Suprapubic skin (tissue), 4 donors: ENCODE data around the gene SYNPO2. TPM values are rescaled to one million over a fixed set of nuclear protein-coding genes. Genes with fewer than 3 reads are reported as not detected.

Experiments used
- DNase-seq, 2 donors: peaks; one replicate each; pipeline ENCODE4 v3.0.0-alpha.2; 2019; ENCODE audit warnings: low spot score in 2 of 2
- H3K27ac ChIP-seq: fragments of 200-600 bp; sonication (generic); one replicate; pipeline ENCODE4 v1.5.1; 2019
- H3K27me3 ChIP-seq: fragments of 200-600 bp; sonication (generic); one replicate; pipeline ENCODE4 v1.5.1; 2019
- H3K36me3 ChIP-seq: fragments of 200-600 bp; sonication (generic); one replicate; pipeline ENCODE4 v1.5.1; 2019
- H3K4me1 ChIP-seq: fragments of 200-600 bp; sonication (generic); one replicate; pipeline ENCODE4 v1.5.1; 2019
- H3K4me3 ChIP-seq: fragments of 200-600 bp; sonication (generic); one replicate; pipeline ENCODE4 v1.5.1; 2019; ENCODE audit warnings: mild to moderate bottlenecking
- H3K9me3 ChIP-seq: fragments of 200-600 bp; sonication (generic); one replicate; pipeline ENCODE4 v1.5.1; 2019
- EP300 ChIP-seq: sonication (generic); formaldehyde crosslinking; IDR thresholded peaks from one replicate; pipeline ENCODE4 v1.6.1; 2017; ENCODE audit warnings: antibody characterized with exemption
- POLR2A ChIP-seq, 2 donors: fragments of 450-650 bp; IDR thresholded peaks; one replicate each; pipeline ENCODE4 v1.6.1; 2017; ENCODE audit warnings: antibody characterized with exemption in 2 of 2, mild to moderate bottlenecking in 2 of 2, moderate library complexity in 2 of 2
- POLR2AphosphoS5 ChIP-seq, 3 donors: sonication (generic); formaldehyde crosslinking; IDR thresholded peaks; one replicate each; pipeline ENCODE4 v1.6.1; 2017; ENCODE audit warnings: antibody characterized with exemption in 3 of 3
- WGBS: methylation state at CpG from one replicate; pipeline ENCODE4 v1.1.5; 2018; 5-methylcytosine and 5-hydroxymethylcytosine counted together
- total RNA-seq, 4 donors: library from RNA; depleted of rRNA; stranded (reverse); fragments of >200 nt; gene quantifications; one replicate each; pipeline ENCODE4 v1.1.0, GENCODE V29; 2016
- TF ChIP-seq, protein P1 (sequence below), 2 donors: fragments of 200-600 bp in 1 of 2; fragments of 450-650 bp in 1 of 2; sonication (generic) in 1 of 2; IDR thresholded peaks; one replicate each; pipeline ENCODE4 v1.5.1; 2016 to 2019; ENCODE audit warnings: antibody characterized with exemption in 2 of 2, mild to moderate bottlenecking in 1 of 2, moderate library complexity in 1 of 2

SYNPO2 gene
- total RNA-seq, 4 donors from 2014 or later, result 14.3 to 33.6 (median 19.1) TPM

DNA sequence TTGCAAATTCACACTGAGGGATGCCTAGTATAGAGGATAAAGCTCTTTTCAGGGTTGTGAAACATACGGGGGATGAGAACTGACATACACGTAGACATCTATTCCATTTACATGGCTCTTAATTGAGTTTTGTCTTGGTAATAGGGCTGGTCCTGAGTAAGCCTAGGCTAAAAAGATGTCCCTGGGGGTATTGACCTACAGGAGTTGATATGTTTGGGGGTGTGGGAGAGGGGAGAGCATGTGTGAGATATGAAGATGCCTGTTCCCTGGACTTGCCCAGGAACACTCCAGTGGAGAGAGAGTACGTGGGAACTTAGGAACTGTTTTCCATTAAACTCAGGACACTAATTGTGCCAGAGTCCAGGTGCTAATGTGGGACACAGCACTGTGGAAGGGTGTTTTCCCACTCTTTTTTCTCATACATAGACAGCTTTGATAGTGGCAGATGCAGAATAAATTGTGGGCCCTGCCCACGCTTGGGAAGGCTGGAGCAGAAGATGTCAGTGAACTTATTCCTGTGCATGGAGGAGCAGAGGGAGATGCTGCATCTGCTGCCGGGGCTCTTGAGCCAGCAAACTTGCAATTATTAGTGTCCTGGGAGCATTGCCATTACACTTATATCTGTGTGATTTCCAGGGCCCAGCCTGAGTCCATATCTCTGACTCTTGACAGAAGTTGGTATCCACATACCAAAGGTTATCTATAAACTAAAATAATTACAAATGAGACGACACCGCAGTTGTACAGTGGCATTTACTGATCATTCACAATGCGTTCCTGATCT, 20.7 kb downstream of the SYNPO2 start:
- Histone ChIP-seq H3K27ac (no peak overlapping the region), H3K4me1 (peaks cover 8% of the 10 kb centered on the region), H3K36me3 (no peaks in the 10 kb centered on the region), H3K27me3 (no peaks in the 10 kb centered on the region), H3K9me3 (no peaks in the 10 kb centered on the region), H3K4me3 (no peak overlapping the region)
- WGBS, result 71% methylated on average over 8 of the region's 8 CpGs
- no peak for DNase-seq
- no peak for TF ChIP-seq EP300
- TF ChIP-seq, protein P1, sequence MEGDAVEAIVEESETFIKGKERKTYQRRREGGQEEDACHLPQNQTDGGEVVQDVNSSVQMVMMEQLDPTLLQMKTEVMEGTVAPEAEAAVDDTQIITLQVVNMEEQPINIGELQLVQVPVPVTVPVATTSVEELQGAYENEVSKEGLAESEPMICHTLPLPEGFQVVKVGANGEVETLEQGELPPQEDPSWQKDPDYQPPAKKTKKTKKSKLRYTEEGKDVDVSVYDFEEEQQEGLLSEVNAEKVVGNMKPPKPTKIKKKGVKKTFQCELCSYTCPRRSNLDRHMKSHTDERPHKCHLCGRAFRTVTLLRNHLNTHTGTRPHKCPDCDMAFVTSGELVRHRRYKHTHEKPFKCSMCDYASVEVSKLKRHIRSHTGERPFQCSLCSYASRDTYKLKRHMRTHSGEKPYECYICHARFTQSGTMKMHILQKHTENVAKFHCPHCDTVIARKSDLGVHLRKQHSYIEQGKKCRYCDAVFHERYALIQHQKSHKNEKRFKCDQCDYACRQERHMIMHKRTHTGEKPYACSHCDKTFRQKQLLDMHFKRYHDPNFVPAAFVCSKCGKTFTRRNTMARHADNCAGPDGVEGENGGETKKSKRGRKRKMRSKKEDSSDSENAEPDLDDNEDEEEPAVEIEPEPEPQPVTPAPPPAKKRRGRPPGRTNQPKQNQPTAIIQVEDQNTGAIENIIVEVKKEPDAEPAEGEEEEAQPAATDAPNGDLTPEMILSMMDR (IDR thresholded peaks at IDR 0.05), result no peak
- no peak for TF ChIP-seq POLR2A (IDR thresholded peaks at IDR 0.05)
- no peak for TF ChIP-seq POLR2AphosphoS5 (IDR thresholded peaks at IDR 0.05)

DNA sequence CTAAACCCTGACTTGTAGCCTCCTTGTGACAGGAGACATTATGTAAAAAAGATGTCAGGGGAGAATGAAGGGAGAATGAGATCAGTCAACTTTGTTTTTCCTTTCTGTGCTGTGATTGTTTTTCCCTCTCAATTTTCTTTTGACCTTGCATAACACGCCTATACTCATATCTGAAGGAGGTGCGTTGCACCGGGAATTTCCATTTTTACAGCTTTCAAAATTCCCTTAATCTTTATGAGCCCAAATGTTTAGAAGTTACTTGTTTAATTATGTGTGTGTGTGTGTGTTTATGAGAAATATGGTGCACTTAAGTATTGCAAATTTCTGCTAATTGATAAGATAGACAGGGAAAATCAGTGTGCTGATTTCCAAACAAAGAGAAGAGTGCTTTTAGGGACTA, 21.6 kb downstream of the SYNPO2 start:
- Histone ChIP-seq H3K27me3 (no peaks in the 10 kb centered on the region), H3K4me1 (no peaks in the 10 kb centered on the region), H3K9me3 (no peaks in the 10 kb centered on the region), H3K36me3 (no peaks in the 10 kb centered on the region), H3K27ac (no peak overlapping the region), H3K4me3 (no peak overlapping the region)
- DNase-seq, result no peak
- 54% methylated on average over 3 of the region's 3 CpGs for WGBS
- TF ChIP-seq, protein P1 (IDR thresholded peaks at IDR 0.05), result no peak
- no peak for TF ChIP-seq EP300

DNA sequence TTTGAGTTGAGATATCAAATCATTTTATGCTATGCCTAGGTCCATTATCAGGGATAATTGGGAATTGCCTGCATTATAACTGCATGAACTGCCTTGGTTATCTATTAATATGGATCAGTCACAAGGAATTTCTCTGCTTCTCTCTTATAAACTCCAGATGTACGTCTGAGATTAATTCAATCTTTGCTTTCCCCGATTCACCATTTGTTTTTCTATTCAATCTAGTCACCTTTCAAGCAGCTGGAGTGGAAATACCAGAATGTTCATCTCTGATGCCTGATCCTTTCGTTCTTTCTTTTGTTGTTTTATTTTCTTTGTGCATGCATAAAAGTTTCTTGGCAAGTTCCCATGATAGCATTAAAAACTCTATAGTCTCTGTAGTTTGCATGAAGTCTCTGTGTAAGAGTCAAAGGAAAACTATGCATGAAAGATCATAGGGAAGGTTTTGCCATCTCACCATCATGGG, 22.6 kb downstream of the SYNPO2 start:
- Histone ChIP-seq H3K36me3 (no peaks in the 10 kb centered on the region), H3K4me3 (no peak overlapping the region), H3K27ac (no peak overlapping the region), H3K9me3 (no peaks in the 10 kb centered on the region), H3K4me1 (no peaks in the 10 kb centered on the region), H3K27me3 (no peaks in the 10 kb centered on the region)
- no peak for DNase-seq
- TF ChIP-seq POLR2A (IDR thresholded peaks at IDR 0.05), result no peak
- TF ChIP-seq POLR2AphosphoS5 (IDR thresholded peaks at IDR 0.05), result no peak
- TF ChIP-seq, protein P1 (IDR thresholded peaks at IDR 0.05), result no peak
- TF ChIP-seq EP300, result no peak
- WGBS, result 40% methylated on average over 3 of the region's 3 CpGs

DNA sequence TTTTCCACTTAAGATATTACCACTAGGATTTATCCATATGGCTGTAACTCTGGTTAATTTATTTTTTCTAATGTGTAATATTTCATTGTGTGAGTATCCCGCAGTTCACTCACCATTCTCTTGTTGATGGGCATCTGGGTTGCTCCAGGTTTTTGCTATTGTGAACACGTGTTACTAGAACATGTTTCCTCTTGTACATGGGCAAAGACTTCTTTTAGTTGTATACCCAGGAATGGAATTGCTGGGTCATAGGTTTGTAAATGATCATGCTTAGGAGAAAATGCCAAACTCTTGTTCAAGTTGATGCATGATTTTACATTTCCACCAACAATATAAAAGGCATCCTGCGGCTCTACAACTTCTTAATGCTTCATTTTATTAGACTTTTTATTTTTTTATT, 26.8 kb downstream of the SYNPO2 start:
- Histone ChIP-seq H3K9me3 (no peaks in the 10 kb centered on the region), H3K4me1 (peaks cover 21% of the 10 kb centered on the region), H3K4me3 (no peak overlapping the region), H3K27ac (no peak overlapping the region), H3K36me3 (no peaks in the 10 kb centered on the region), H3K27me3 (no peaks in the 10 kb centered on the region)
- no peak for DNase-seq
- 60% methylated on average over 3 of the region's 3 CpGs for WGBS
- no peak for TF ChIP-seq POLR2A (IDR thresholded peaks at IDR 0.05)
- no peak for TF ChIP-seq POLR2AphosphoS5 (IDR thresholded peaks at IDR 0.05)
- no peak for TF ChIP-seq EP300
- TF ChIP-seq, protein P1 (IDR thresholded peaks at IDR 0.05), result no peak

DNA sequence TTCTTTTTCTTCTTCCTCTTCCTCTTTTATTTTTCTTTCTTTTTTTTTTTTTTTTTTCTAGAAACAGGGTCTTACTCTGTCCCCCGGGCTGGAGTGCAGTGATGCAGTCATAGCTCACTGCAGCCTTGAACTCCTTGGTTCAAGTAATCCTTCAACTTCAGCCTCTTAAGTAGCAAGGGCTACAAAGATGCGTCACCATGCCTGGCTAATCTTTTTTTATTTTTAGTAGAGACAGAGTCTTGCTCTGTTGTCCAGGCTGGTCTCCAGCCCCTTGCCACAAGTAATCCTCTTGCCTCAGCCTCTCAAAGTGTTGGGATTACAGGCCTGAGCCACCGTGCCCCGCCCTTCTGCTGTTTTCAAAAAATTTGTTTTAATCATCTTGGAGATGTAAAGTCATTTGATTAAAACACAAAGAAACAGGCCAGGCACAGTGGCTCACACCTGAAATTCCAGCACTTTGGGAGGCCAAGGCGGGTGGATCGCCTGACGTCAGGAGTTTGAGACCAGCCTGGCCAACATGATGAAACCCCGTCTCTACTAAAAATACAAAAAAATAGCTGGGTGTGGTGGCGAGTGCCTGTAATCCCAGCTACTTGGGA, 28.1 kb downstream of the SYNPO2 start:
- WGBS, result 86% methylated on average over 9 of the region's 9 CpGs
- TF ChIP-seq, protein P1 (IDR thresholded peaks at IDR 0.05), result no peak
- TF ChIP-seq EP300 (no peak), POLR2A (IDR thresholded peaks at IDR 0.05) (no peak), POLR2AphosphoS5 (IDR thresholded peaks at IDR 0.05) (no peak)
- peaks cover 34% of the 10 kb centered on the region for H3K4me1 ChIP-seq
- no peak overlapping the region for H3K27ac ChIP-seq
- H3K4me3 ChIP-seq, result no peak overlapping the region
- H3K36me3 ChIP-seq, result no peaks in the 10 kb centered on the region
- H3K27me3 ChIP-seq, result no peaks in the 10 kb centered on the region
- no peak for DNase-seq
- no peaks in the 10 kb centered on the region for H3K9me3 ChIP-seq
